Neural cell (in vitro differentiated cells): Measurements from ENCODE around the gene PPHLN1. TPM values are rescaled to one million over a fixed set of nuclear protein-coding genes. Genes with fewer than 3 reads are reported as not detected.

Source experiments
- H2AFZ ChIP-seq: fragments of 200-600, 300-800 bp; sonication (generic), shearing (Covaris generic); 2 replicates; pipeline ENCODE4 v1.6.0; 2014; ENCODE audit warnings: low read depth, mild to moderate bottlenecking, antibody characterized with exemption, low read length, moderate library complexity
- H3F3A ChIP-seq: fragments of 200-600 bp; shearing (Covaris generic); 2 replicates; pipeline ENCODE4 v1.6.1; 2016; ENCODE audit warnings: mild to moderate bottlenecking, moderate library complexity, mixed read lengths, antibody characterized with exemption, low read length; ENCODE audit not compliant: insufficient read depth, poor library complexity, severe bottlenecking
- H3K27ac ChIP-seq: fragments of 200-600, 300-800 bp; sonication (generic), shearing (Covaris generic); 2 replicates; pipeline ENCODE4 v1.5.1; 2014; ENCODE audit warnings: mild to moderate bottlenecking, low read length, moderate library complexity
- H3K27me3 ChIP-seq: fragments of 300-800, 200-600 bp; sonication (generic), shearing (Covaris generic); 2 replicates; pipeline ENCODE4 v1.6.0; 2014; ENCODE audit warnings: mild to moderate bottlenecking, low read depth, low read length, moderate library complexity; ENCODE audit not compliant: insufficient read depth
- H3K36me3 ChIP-seq: fragments of 300-800, 200-600 bp; sonication (generic), shearing (Covaris generic); 2 replicates; pipeline ENCODE4 v1.5.1; 2014; ENCODE audit warnings: mild to moderate bottlenecking, antibody characterized with exemption, low read length, moderate library complexity; ENCODE audit not compliant: insufficient read depth
- H3K4me2 ChIP-seq: fragments of 300-800, 200-600 bp; sonication (generic), shearing (Covaris generic); 2 replicates; pipeline ENCODE4 v1.6.0; 2014; ENCODE audit warnings: mild to moderate bottlenecking, low read length
- H3K4me3 ChIP-seq: fragments of 300-800, 200-600 bp; sonication (generic), shearing (Covaris generic); 2 replicates; pipeline ENCODE4 v1.5.1; 2014; ENCODE audit warnings: mild to moderate bottlenecking, low read length, moderate library complexity
- H3K79me2 ChIP-seq: fragments of 200-600 bp; shearing (Covaris generic); replicated peaks from 2 replicates; pipeline ENCODE4 v1.6.0; 2014; ENCODE audit warnings: mild to moderate bottlenecking, low read length, moderate library complexity; ENCODE audit not compliant: insufficient read depth
- H3K9ac ChIP-seq: fragments of 300-800, 200-600 bp; sonication (generic), shearing (Covaris generic); 2 replicates; pipeline ENCODE4 v1.6.1; 2016; ENCODE audit warnings: mild to moderate bottlenecking, low read length, mixed read lengths
- H3K9me2 ChIP-seq: fragments of 200-600 bp; shearing (Covaris generic); 2 replicates; pipeline ENCODE4 v1.6.1; 2016; ENCODE audit warnings: mild to moderate bottlenecking, low read length, mixed read lengths; ENCODE audit not compliant: insufficient read depth
- H3K9me3 ChIP-seq: fragments of 200-600, 300-800 bp; sonication (generic), shearing (Covaris generic); 2 replicates; pipeline ENCODE4 v1.6.1; 2016; ENCODE audit warnings: mild to moderate bottlenecking, mixed run types, low read length, moderate library complexity, mixed read lengths
- H4K20me1 ChIP-seq: fragments of 200-600 bp; shearing (Covaris generic); 2 replicates; pipeline ENCODE4 v1.6.1; 2016; ENCODE audit warnings: mild to moderate bottlenecking, mixed run types; ENCODE audit not compliant: insufficient read depth
- EP300 ChIP-seq: fragments of 450-650 bp; conservative IDR thresholded peaks from 2 replicates; pipeline ENCODE4 v1.6.1; 2014; ENCODE audit warnings: antibody characterized with exemption, mild to moderate bottlenecking, moderate library complexity; ENCODE audit not compliant: poor library complexity, severe bottlenecking
- EZH2 ChIP-seq: fragments of 200-600, 300-800 bp; shearing (Covaris generic), sonication (generic); IDR thresholded peaks from 2 replicates; pipeline ENCODE4 v1.6.1; 2014; ENCODE audit warnings: antibody characterized with exemption, low read length, borderline replicate concordance, mild to moderate bottlenecking; ENCODE audit not compliant: insufficient read depth, poor library complexity, severe bottlenecking
- MXI1 ChIP-seq: fragments of 450-650 bp; conservative IDR thresholded peaks from 2 replicates; pipeline ENCODE4 v1.6.1; 2014; ENCODE audit warnings: antibody characterized with exemption, mild to moderate bottlenecking; ENCODE audit not compliant: poor library complexity, severe bottlenecking
- POLR2AphosphoS5 ChIP-seq: IDR thresholded peaks from 2 replicates; pipeline ENCODE4 v1.6.1; 2012
- RAD21 ChIP-seq: fragments of 450-650 bp; conservative IDR thresholded peaks from 2 replicates; pipeline ENCODE4 v1.6.1; 2014; ENCODE audit warnings: antibody characterized with exemption, mild to moderate bottlenecking, moderate library complexity
- SMC3 ChIP-seq: fragments of 450-650 bp; conservative IDR thresholded peaks from 2 replicates; pipeline ENCODE4 v1.6.1; 2014; ENCODE audit warnings: antibody characterized with exemption, mild to moderate bottlenecking, moderate library complexity; ENCODE audit not compliant: poor library complexity
- TAF1 ChIP-seq: IDR thresholded peaks from 2 replicates; pipeline ENCODE4 v1.6.1; 2012; ENCODE audit warnings: low read depth
- polyA plus RNA-seq: library from polyadenylated mRNA; depleted of rRNA; stranded (reverse); fragments of >200 nt; gene quantifications from 2 replicates; pipeline ENCODE4 v1.2.3, GENCODE V29; 2014
- TF ChIP-seq, protein P1 (sequence below): IDR thresholded peaks from 2 replicates; pipeline ENCODE4 v1.6.1; 2012; ENCODE audit warnings: borderline replicate concordance
- TF ChIP-seq, protein P2 (sequence below): fragments of 450-650 bp; IDR thresholded peaks from 2 replicates; pipeline ENCODE4 v1.5.1; 2014; ENCODE audit warnings: antibody characterized with exemption, mild to moderate bottlenecking, moderate library complexity; ENCODE audit not compliant: poor library complexity, severe bottlenecking

Gene PPHLN1
- polyA plus RNA-seq, 1 donor from 2014 or later: 192 TPM

DNA sequence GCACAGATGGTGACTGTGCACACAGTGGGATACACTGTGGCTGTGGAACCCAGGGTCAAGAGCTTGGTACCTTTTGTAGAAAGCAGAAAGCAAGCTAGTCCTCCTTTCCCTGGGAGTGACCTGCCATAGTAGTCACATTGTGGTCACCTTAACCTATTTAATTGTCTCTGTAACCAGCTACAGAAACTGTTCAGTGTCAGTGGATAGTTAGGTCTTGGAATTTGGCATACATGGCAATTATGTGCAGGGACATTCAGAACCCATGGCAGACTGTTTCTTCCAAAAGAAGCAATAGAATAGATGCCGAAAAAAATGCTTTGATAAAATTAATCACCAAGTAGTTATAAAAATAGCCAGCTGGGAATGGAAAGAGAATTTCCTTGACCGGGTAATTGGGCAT, 30.4 kb downstream of the PPHLN1 start (continued):
- TF ChIP-seq SMC3 (no peak), POLR2AphosphoS5 (no peak)

DNA sequence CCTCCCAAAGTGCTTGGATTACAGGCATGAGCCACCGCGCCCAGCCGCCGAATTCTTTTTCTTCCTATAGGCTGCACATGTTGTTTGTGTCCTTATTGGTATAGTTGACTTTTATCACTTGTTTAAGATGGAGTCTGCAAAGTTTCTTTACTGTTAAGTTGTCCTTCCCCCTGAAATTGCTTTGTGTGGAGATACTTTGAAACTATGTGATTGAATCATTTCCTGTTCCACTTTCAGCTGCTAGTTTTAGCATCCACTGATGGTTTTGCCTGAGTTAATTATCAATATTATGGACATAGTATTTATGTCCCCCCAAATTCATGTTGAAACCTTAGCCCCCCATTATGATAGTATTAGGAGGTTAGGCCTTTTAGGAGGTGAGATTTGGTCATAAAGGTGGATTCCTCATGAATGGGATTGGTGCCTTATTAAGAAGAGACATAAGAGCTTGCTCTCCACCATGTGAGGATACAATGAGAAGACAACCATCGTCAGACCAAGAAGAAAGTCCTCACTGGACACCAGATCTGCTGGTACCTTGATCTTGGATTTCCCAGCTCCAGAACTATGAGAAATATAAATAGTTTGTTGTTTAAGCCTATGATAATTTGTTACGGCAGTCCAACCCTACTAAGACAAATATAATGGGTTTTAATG, 34.9 kb downstream of the PPHLN1 start:
- Histone ChIP-seq H3K9ac (no peak overlapping the region), H3K9me3 (no peaks in the 10 kb centered on the region), H3K27ac (no peak overlapping the region), H3F3A (no peaks in the 10 kb centered on the region), H3K79me2 (no peaks in the 10 kb centered on the region), H3K9me2 (no peaks in the 10 kb centered on the region), H4K20me1 (no peaks in the 10 kb centered on the region), H3K36me3 (peaks cover 5% of the 10 kb centered on the region), H2AFZ (no peak overlapping the region), H3K4me2 (no peak overlapping the region), H3K27me3 (no peaks in the 10 kb centered on the region), H3K4me3 (no peak overlapping the region)
- TF ChIP-seq MXI1 (no peak), POLR2AphosphoS5 (no peak), SMC3 (no peak), TAF1 (no peak), RAD21 (no peak), EZH2 (no peak), EP300 (no peak)
- TF ChIP-seq, protein P1, sequence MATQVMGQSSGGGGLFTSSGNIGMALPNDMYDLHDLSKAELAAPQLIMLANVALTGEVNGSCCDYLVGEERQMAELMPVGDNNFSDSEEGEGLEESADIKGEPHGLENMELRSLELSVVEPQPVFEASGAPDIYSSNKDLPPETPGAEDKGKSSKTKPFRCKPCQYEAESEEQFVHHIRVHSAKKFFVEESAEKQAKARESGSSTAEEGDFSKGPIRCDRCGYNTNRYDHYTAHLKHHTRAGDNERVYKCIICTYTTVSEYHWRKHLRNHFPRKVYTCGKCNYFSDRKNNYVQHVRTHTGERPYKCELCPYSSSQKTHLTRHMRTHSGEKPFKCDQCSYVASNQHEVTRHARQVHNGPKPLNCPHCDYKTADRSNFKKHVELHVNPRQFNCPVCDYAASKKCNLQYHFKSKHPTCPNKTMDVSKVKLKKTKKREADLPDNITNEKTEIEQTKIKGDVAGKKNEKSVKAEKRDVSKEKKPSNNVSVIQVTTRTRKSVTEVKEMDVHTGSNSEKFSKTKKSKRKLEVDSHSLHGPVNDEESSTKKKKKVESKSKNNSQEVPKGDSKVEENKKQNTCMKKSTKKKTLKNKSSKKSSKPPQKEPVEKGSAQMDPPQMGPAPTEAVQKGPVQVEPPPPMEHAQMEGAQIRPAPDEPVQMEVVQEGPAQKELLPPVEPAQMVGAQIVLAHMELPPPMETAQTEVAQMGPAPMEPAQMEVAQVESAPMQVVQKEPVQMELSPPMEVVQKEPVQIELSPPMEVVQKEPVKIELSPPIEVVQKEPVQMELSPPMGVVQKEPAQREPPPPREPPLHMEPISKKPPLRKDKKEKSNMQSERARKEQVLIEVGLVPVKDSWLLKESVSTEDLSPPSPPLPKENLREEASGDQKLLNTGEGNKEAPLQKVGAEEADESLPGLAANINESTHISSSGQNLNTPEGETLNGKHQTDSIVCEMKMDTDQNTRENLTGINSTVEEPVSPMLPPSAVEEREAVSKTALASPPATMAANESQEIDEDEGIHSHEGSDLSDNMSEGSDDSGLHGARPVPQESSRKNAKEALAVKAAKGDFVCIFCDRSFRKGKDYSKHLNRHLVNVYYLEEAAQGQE: no peak
- TF ChIP-seq, protein P2, sequence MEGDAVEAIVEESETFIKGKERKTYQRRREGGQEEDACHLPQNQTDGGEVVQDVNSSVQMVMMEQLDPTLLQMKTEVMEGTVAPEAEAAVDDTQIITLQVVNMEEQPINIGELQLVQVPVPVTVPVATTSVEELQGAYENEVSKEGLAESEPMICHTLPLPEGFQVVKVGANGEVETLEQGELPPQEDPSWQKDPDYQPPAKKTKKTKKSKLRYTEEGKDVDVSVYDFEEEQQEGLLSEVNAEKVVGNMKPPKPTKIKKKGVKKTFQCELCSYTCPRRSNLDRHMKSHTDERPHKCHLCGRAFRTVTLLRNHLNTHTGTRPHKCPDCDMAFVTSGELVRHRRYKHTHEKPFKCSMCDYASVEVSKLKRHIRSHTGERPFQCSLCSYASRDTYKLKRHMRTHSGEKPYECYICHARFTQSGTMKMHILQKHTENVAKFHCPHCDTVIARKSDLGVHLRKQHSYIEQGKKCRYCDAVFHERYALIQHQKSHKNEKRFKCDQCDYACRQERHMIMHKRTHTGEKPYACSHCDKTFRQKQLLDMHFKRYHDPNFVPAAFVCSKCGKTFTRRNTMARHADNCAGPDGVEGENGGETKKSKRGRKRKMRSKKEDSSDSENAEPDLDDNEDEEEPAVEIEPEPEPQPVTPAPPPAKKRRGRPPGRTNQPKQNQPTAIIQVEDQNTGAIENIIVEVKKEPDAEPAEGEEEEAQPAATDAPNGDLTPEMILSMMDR: no peak

DNA sequence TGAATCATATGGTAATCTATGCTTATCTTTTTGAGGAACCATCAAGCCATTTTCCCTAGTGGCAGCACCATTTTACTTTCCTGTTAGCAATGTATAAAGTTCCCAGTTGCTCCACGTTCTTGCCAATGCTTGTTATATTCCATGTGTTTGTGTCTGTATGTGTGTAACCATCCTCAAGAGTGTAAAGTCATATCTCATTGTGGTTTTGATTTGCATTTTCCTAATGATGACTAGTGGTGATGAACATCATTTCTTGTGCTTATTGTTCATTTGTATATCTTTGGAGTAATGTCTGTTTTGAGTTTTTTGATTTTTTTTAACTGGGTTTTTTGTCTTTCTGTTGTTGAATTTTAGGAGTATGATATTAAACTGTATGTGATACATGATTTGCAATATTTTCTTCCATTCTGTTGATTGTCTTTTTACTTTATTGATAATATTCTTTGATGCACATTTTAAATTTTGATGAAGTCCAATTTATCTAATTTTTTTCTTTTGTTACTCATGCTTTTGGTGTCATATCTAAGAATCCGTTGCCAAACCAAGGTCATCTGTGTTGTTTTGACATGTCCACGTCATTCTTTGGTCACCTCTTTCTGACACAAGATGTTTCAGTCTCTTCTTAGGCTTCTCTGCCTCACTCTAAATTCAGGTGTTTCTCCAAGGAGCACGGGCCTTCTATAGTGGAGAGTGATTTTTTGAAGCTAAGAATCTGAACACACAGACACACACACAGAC, 36.1 kb downstream of the PPHLN1 start:
- Histone ChIP-seq H3K9ac (no peak overlapping the region), H3K4me3 (no peak overlapping the region), H3K27ac (no peak overlapping the region), H4K20me1 (no peaks in the 10 kb centered on the region), H3F3A (no peaks in the 10 kb centered on the region), H3K36me3 (no peaks in the 10 kb centered on the region), H3K9me3 (no peaks in the 10 kb centered on the region), H3K79me2 (no peaks in the 10 kb centered on the region), H3K4me2 (no peak overlapping the region), H3K9me2 (no peaks in the 10 kb centered on the region), H3K27me3 (no peaks in the 10 kb centered on the region), H2AFZ (no peak overlapping the region)
- TF ChIP-seq RAD21 (no peak), POLR2AphosphoS5 (no peak), EZH2 (no peak), SMC3 (no peak), EP300 (no peak), TAF1 (no peak), MXI1 (no peak)
- TF ChIP-seq, protein P1: no peak
- TF ChIP-seq, protein P2: no peak
